ENCODE results near the gene PRG2. TPM values are rescaled to one million over a fixed set of nuclear protein-coding genes. Genes with fewer than 3 reads are reported as not detected.

Gene PRG2
- total and polyA plus RNA-seq, 9 of the 15 experiments (the other 6 are each of a cell fraction or from before 2014, with no cell fraction given): 1.8 to 78.0 (median 26.6) TPM

GRCh38 chr11:57424792-57425564 lies 34.5 kb upstream of the PRG2 start (continued):
- TF ChIP-seq VEZF1 (CRISPR knock-in tag; IDR thresholded peaks at IDR 0.05) (peak; percentile 96), ZBTB12 (CRISPR knock-in tag; IDR thresholded peaks at IDR 0.05) (0 out of 2 replicates have a peak, but pooled peaks have one; percentile 20), MLLT1 (IDR thresholded peaks at IDR 0.05) (peak in 1 of 2 experiments; percentile 88; a peak in 2 of 4 replicates), RBM17 (IDR thresholded peaks at IDR 0.05; ENCODE audit: borderline replicate concordance, low read depth, low read length) (no peak), SREBF2 (CRISPR knock-in tag; IDR thresholded peaks at IDR 0.05) (no peak), KDM1A (IDR thresholded peaks at IDR 0.05) (peak; percentile 97), TCFL5 (CRISPR knock-in tag; conservative IDR thresholded peaks at IDR 0.05) (no peak; the same call in 1 of the 2 replicates), RBBP5 (IDR thresholded peaks at IDR 0.05; ENCODE audit: borderline replicate concordance, insufficient read depth, low read length, poor library complexity, severe bottlenecking) (peak; percentile 41), KLF1 (tag; IDR thresholded peaks at IDR 0.05) (no peak), NFE2 (IDR thresholded peaks at IDR 0.05; ENCODE audit: low read depth) (peak; percentile 60), HDAC1 (IDR thresholded peaks at IDR 0.05) (peak; percentile 75 to 98; a peak in 3 of 4 replicates), FOXM1 (IDR thresholded peaks at IDR 0.05; ENCODE audit: low read depth) (peak; percentile 91), FOXM1 (CRISPR knock-in tag; IDR thresholded peaks at IDR 0.05; ENCODE audit: low read depth) (no peak), ZNF197 (CRISPR knock-in tag; IDR thresholded peaks at IDR 0.05; ENCODE audit: low read depth) (no peak)
- TF ChIP-seq, protein P1, sequence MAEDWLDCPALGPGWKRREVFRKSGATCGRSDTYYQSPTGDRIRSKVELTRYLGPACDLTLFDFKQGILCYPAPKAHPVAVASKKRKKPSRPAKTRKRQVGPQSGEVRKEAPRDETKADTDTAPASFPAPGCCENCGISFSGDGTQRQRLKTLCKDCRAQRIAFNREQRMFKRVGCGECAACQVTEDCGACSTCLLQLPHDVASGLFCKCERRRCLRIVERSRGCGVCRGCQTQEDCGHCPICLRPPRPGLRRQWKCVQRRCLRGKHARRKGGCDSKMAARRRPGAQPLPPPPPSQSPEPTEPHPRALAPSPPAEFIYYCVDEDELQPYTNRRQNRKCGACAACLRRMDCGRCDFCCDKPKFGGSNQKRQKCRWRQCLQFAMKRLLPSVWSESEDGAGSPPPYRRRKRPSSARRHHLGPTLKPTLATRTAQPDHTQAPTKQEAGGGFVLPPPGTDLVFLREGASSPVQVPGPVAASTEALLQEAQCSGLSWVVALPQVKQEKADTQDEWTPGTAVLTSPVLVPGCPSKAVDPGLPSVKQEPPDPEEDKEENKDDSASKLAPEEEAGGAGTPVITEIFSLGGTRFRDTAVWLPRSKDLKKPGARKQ (CRISPR knock-in tag; IDR thresholded peaks at IDR 0.05): no peak
- TF ChIP-seq, protein P2, sequence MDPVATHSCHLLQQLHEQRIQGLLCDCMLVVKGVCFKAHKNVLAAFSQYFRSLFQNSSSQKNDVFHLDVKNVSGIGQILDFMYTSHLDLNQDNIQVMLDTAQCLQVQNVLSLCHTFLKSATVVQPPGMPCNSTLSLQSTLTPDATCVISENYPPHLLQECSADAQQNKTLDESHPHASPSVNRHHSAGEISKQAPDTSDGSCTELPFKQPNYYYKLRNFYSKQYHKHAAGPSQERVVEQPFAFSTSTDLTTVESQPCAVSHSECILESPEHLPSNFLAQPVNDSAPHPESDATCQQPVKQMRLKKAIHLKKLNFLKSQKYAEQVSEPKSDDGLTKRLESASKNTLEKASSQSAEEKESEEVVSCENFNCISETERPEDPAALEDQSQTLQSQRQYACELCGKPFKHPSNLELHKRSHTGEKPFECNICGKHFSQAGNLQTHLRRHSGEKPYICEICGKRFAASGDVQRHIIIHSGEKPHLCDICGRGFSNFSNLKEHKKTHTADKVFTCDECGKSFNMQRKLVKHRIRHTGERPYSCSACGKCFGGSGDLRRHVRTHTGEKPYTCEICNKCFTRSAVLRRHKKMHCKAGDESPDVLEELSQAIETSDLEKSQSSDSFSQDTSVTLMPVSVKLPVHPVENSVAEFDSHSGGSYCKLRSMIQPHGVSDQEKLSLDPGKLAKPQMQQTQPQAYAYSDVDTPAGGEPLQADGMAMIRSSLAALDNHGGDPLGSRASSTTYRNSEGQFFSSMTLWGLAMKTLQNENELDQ (CRISPR knock-in tag; IDR thresholded peaks at IDR 0.05; ENCODE audit: borderline replicate concordance): no peak

Measured in K562 (cell line).